Spleen (tissue), 7 donors: Measurements from ENCODE around the gene P4HTM.

Experiments
- CTCF ChIP-seq, 11 experiments: fragments of 200-600 bp in 7 of 11; fragments of 450-650 bp in 4 of 11; sonication (generic) in 4 of 11; IDR thresholded peaks in 8 of 11; conservative IDR thresholded peaks in 3 of 11; 1 replicate in 7 of 11; 2 replicates in 4 of 11; pipeline versions ENCODE4 v1.4.0 to v1.8.0; 2016 to 2021; ENCODE audit warnings: antibody characterized with exemption in 11 of 11, inconsistent platforms in 4 of 11, mild to moderate bottlenecking in 1 of 11
- POLR2A ChIP-seq, 3 donors: fragments of 450-650 bp; IDR thresholded peaks; one replicate each; pipeline ENCODE4 v1.5.1; 2017; ENCODE audit warnings: antibody characterized with exemption in 3 of 3, mild to moderate bottlenecking in 1 of 3
- POLR2AphosphoS5 ChIP-seq, 3 donors: sonication (generic); formaldehyde crosslinking; IDR thresholded peaks; one replicate each; pipeline ENCODE4 v1.5.1; 2017; ENCODE audit warnings: antibody characterized with exemption in 3 of 3
- donor health status: DM: no; HTN: no; CAD: no; lungs with moderate emphysema.
- donor health status: DM: no; HTN: no; CAD: no.
- donor health status: DM: no; HTN: no; CAD: no.

- TF ChIP-seq POLR2A (IDR thresholded peaks at IDR 0.05): peak; percentile 69 to 97 (median 97)
- TF ChIP-seq CTCF (IDR thresholded peaks at IDR 0.05 in 8 of 11, conservative IDR thresholded peaks at IDR 0.05 in 3 of 11): peak in 6 of 11 experiments; percentile 12 to 42 (median 23)
- TF ChIP-seq POLR2AphosphoS5 (IDR thresholded peaks at IDR 0.05): peak; percentile 100
Measured at GRCh38 chr3:49028673-49029562, 38.9 kb downstream of the P4HTM start, which contains the start of gene IMPDH2.
